Kidney tubule cell (primary cell): ENCODE data around the gene IL1RN.

ENCODE experiments used
- DNase-seq: peaks from one replicate; pipeline ENCODE4 v3.0.0-alpha.2; 2018; ENCODE audit warnings: low spot score

Gene IL1RN

GRCh38 chr2:113175042-113175628, 47.7 kb downstream of the IL1RN start:
- peak; percentile 9 for DNase-seq

GRCh38 chr2:113175736-113176695, 48.6 kb downstream of the IL1RN start:
- no peak for DNase-seq

- DNase-seq = no peak
These were observed 49.4 kb downstream of the IL1RN start for GRCh38 chr2:113176696-113177355.

GRCh38 chr2:113178069-113178746, 50.8 kb downstream of the IL1RN start:
- no peak for DNase-seq

GRCh38 chr2:113178891-113179290, 51.5 kb downstream of the IL1RN start:
- DNase-seq = peak; percentile 10

- DNase-seq = no peak
These were observed 52.1 kb downstream of the IL1RN start for GRCh38 chr2:113179446-113180045.

GRCh38 chr2:113180131-113180946, 52.9 kb downstream of the IL1RN start:
- DNase-seq = no peak

GRCh38 chr2:113181258-113182051, 54.1 kb downstream of the IL1RN start:
- no peak for DNase-seq

- no peak for DNase-seq
These were observed 55.3 kb downstream of the IL1RN start for GRCh38 chr2:113182471-113183260.

- DNase-seq = no peak
These were observed 55.9 kb downstream of the IL1RN start for GRCh38 chr2:113183264-113183663.
